Stimulated activated CD4-positive, alpha-beta T cell treated with anti-CD3 and anti-CD28 coated beads, Interleukin-12 subunit alpha, Interleukin-12 subunit beta, amount 100 ng/mL, for 4 hours (primary cell): Measurements from ENCODE around the gene FXR1.
"Not testable (repeated sequence)": the region's sequence is repeated elsewhere in the genome, so short reads cannot be mapped to it uniquely, and the experiment has no call there.

Experiments
- DNase-seq: peaks from one replicate; pipeline ENCODE4 v3.0.0-alpha.2; 2020

Gene FXR1

GRCh38 chr3:180912304-180913296 is at the start of gene FXR1:
TSS of gene FXR1 (plus strand) at chr3:180912670. CDS start at chr3:180912686, 16 bp downstream.
- peak; percentile 87 for DNase-seq

- DNase-seq = no peak
Measured at GRCh38 chr3:180870008-180870699, 42.3 kb upstream of the FXR1 start.

GRCh38 chr3:180871901-180872300 is 40.6 kb upstream of the FXR1 start:
- DNase-seq = no peak

GRCh38 chr3:180872430-180872829 is 40.0 kb upstream of the FXR1 start:
- not testable (repeated sequence) for DNase-seq

- no peak for DNase-seq
Measured at GRCh38 chr3:180875124-180875698, 37.3 kb upstream of the FXR1 start.

- no peak for DNase-seq
Measured at GRCh38 chr3:180881065-180881801, 31.2 kb upstream of the FXR1 start.

GRCh38 chr3:180882115-180882514 is 30.4 kb upstream of the FXR1 start:
- no peak for DNase-seq

- DNase-seq = no peak
Measured at GRCh38 chr3:180888992-180889560, 23.4 kb upstream of the FXR1 start.

- no peak for DNase-seq
Measured at GRCh38 chr3:180898572-180898971, 13.9 kb upstream of the FXR1 start.

- no peak for DNase-seq
Measured at GRCh38 chr3:180909369-180910127, 2.9 kb upstream of the FXR1 start.

GRCh38 chr3:180910823-180911222 is 1.6 kb upstream of the FXR1 start:
- DNase-seq = no peak

- DNase-seq = no peak
Measured at GRCh38 chr3:180911876-180912303, 580 bp upstream of the FXR1 start.

GRCh38 chr3:180913581-180914404 is 1.3 kb downstream of the FXR1 start:
- DNase-seq = no peak

- no peak for DNase-seq
Measured at GRCh38 chr3:180918542-180918941, 6.1 kb downstream of the FXR1 start.

GRCh38 chr3:180922242-180922641 is 9.8 kb downstream of the FXR1 start:
- DNase-seq = no peak

- no peak for DNase-seq
Measured at GRCh38 chr3:180923561-180923960, 11.1 kb downstream of the FXR1 start.

GRCh38 chr3:180926526-180926925 is 14.1 kb downstream of the FXR1 start:
- DNase-seq = no peak

GRCh38 chr3:180929376-180929775 is 16.9 kb downstream of the FXR1 start:
- DNase-seq = no peak

GRCh38 chr3:180930526-180930925 is 18.1 kb downstream of the FXR1 start:
- no peak for DNase-seq

- no peak for DNase-seq
Measured at GRCh38 chr3:180932819-180933218, 20.3 kb downstream of the FXR1 start.

- DNase-seq = no peak
Measured at GRCh38 chr3:180934638-180935037, 22.2 kb downstream of the FXR1 start.
